ENCODE results near the gene STOML3.

The STOML3 gene

DNA sequence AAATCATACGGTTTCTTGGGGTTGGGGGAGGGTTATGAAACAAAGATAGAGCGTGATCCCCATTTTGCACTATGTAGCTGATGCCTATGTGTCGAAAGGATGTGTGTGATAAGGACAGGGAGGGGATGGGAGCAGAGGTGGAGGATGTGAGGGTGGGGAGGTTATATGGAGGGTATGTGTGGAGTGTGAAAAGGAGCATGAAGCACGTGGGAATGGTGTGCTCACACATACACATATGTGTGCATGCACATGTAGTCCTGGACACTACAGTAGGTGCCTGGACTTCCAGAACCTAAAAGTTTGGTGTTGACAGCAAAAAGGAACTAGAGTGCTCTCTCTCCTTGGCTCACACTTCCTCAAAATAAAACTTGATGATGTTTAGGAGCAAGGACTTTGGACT lies 25.4 kb downstream of the STOML3 start:
- DNase-seq (ENCODE audit: extremely low read depth, insufficient read length), result no peak
- Histone ChIP-seq H3K4me3 (replicated peaks; ENCODE audit: low read depth, low read length) (no peak overlapping the region), H3K27me3 (replicated peaks; ENCODE audit: control insufficient read depth, insufficient read depth, low read length) (no peaks in the 10 kb centered on the region), H3K36me3 (ENCODE audit: control insufficient read depth, insufficient read depth, low read length) (no peaks in the 10 kb centered on the region)
- TF ChIP-seq, protein P1, sequence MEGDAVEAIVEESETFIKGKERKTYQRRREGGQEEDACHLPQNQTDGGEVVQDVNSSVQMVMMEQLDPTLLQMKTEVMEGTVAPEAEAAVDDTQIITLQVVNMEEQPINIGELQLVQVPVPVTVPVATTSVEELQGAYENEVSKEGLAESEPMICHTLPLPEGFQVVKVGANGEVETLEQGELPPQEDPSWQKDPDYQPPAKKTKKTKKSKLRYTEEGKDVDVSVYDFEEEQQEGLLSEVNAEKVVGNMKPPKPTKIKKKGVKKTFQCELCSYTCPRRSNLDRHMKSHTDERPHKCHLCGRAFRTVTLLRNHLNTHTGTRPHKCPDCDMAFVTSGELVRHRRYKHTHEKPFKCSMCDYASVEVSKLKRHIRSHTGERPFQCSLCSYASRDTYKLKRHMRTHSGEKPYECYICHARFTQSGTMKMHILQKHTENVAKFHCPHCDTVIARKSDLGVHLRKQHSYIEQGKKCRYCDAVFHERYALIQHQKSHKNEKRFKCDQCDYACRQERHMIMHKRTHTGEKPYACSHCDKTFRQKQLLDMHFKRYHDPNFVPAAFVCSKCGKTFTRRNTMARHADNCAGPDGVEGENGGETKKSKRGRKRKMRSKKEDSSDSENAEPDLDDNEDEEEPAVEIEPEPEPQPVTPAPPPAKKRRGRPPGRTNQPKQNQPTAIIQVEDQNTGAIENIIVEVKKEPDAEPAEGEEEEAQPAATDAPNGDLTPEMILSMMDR (IDR thresholded peaks at IDR 0.05; ENCODE audit: insufficient read depth, low read length, poor library complexity, severe bottlenecking), result no peak

DNA sequence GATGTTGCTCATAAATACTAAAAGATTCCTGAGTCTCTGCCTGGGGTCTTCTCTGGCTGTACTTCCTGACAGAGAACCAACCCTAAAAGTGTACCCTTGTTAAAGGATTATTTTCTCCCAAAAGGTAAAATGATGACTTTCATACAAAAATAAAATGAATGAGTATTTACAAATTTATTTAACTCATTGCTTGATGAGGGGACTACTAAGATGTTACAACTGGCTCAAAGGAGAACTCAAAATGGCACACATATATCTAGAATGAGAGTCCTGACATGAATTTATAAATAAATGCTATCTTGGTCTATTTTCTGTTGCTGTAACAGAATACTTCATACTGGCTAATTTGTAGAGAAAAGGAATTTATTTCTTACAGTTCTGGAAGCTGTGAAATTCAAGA lies 30.5 kb downstream of the STOML3 start:
- no peaks in the 10 kb centered on the region for H3K36me3 ChIP-seq (ENCODE audit: control insufficient read depth, insufficient read depth, low read length)
- H3K27me3 ChIP-seq (replicated peaks; ENCODE audit: control insufficient read depth, insufficient read depth, low read length), result no peaks in the 10 kb centered on the region
- no peak for DNase-seq (ENCODE audit: extremely low read depth, insufficient read length)
- no peak overlapping the region for H3K4me3 ChIP-seq (replicated peaks; ENCODE audit: low read depth, low read length)
- TF ChIP-seq, protein P1 (IDR thresholded peaks at IDR 0.05; ENCODE audit: insufficient read depth, low read length, poor library complexity, severe bottlenecking), result no peak

DNA sequence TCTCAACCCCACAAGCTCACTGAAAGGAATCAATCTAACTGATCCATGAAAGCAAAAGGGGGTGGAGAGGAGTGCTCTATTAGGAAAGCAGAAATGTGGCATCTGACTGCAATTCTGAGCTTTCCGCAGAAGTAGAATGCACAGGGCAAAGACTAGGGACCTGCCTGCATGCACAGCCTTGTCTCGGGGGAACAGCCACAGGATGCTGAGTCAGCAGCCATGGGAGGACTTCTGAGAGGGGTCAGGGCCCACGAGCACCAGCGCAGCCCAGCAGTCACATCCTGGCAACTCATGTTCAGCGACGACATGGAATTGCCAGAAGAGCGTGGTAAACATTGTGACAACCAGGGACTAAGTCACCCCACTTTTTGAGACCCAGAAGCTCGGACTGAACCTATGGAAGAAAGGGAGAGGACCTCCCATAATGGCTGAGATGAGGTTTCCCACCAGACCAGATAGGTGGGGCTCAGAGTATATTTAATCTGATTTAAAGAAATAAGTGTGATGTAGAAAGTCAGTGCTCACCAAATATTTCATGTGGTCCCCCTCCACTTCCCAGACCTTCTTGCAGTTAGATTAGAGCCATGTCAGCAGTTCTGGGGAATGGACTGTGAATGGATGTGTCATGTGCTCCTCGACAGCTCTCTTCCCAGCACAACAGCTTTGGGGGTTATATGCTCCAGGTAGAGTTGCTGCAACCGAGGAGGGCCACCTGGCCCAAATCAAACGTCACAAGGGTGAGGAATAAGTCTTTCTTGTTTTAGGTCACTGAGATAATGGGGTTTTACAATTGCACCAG lies 32.6 kb downstream of the STOML3 start:
- no peak for DNase-seq (ENCODE audit: extremely low read depth, insufficient read length)
- no peaks in the 10 kb centered on the region for H3K27me3 ChIP-seq (replicated peaks; ENCODE audit: control insufficient read depth, insufficient read depth, low read length)
- no peaks in the 10 kb centered on the region for H3K36me3 ChIP-seq (ENCODE audit: control insufficient read depth, insufficient read depth, low read length)
- no peak overlapping the region for H3K4me3 ChIP-seq (replicated peaks; ENCODE audit: low read depth, low read length)
- TF ChIP-seq, protein P1 (IDR thresholded peaks at IDR 0.05; ENCODE audit: insufficient read depth, low read length, poor library complexity, severe bottlenecking), result no peak

DNA sequence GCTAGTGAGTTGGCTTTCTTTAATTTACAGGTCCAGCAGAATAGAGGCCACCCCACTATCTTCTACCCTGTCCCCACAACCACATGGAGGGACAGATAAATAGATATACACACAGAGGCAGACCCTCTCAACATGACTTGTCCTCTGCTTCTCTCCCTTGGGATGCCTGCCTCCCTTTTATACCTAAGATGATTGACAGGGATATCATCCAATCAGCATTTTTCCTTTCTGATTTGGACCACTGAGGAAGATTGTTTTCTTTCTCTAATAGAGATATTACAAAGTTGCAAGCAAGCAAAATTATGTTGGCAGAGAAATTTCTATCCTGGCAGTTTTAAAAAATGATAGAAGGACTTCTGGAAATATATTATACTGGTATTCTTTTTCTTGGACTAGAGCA lies 35.8 kb downstream of the STOML3 start:
- Histone ChIP-seq H3K36me3 (ENCODE audit: control insufficient read depth, insufficient read depth, low read length) (no peaks in the 10 kb centered on the region), H3K27me3 (replicated peaks; ENCODE audit: control insufficient read depth, insufficient read depth, low read length) (no peaks in the 10 kb centered on the region), H3K4me3 (replicated peaks; ENCODE audit: low read depth, low read length) (no peak overlapping the region)
- DNase-seq (ENCODE audit: extremely low read depth, insufficient read length), result no peak
- TF ChIP-seq, protein P1 (IDR thresholded peaks at IDR 0.05; ENCODE audit: insufficient read depth, low read length, poor library complexity, severe bottlenecking), result no peak

DNA sequence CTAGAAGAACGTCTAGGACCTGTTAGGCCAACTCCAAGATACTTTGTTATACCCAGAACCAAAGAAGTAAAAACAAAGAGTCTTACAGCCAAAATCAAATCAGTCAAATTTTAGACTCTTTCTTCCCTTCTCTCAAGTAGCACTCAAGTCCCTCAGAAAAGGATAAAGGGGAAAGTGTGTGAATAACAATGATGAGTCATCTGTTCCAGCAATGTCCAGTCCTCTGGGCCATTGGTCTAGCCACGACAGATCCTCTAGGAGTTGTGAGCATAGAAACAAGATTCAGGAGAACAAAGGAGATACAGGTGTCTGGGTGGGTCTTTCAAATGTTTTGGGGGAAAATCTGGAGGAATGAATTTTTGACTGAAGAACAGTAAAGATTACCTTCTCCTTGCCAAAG lies 36.3 kb downstream of the STOML3 start:
- TF ChIP-seq, protein P1 (IDR thresholded peaks at IDR 0.05; ENCODE audit: insufficient read depth, low read length, poor library complexity, severe bottlenecking), result no peak
- DNase-seq (ENCODE audit: extremely low read depth, insufficient read length), result no peak
- no peak overlapping the region for H3K4me3 ChIP-seq (replicated peaks; ENCODE audit: low read depth, low read length)
- no peaks in the 10 kb centered on the region for H3K36me3 ChIP-seq (ENCODE audit: control insufficient read depth, insufficient read depth, low read length)
- H3K27me3 ChIP-seq (replicated peaks; ENCODE audit: control insufficient read depth, insufficient read depth, low read length), result no peaks in the 10 kb centered on the region
